ENCODE measurements around the gene NOL9. TPM values are rescaled to one million over a fixed set of nuclear protein-coding genes. Genes with fewer than 3 reads are reported as not detected.
A peak's percentile ranks its signal among the peaks of the same experiment; 100 is the strongest.

The NOL9 gene
- total RNA-seq, 4 donors from 2014 or later: 13.1 to 35.9 (median 23.3) TPM

- intact Hi-C loops (cut with DNase I; ENCODE audit: low total_unique reads): no loop called here
- 67 to 69% methylated on average over 25 to 29 of the region's 31 CpGs for WGBS, 2 donors
- peak in 1 of 2 donors; percentile 94 for DNase-seq (ENCODE audit: low spot score in 2 of 2)
- no peak overlapping the region for H3K4me3 ChIP-seq (ENCODE audit: low read depth, poor library complexity, severe bottlenecking)
- TF ChIP-seq POLR2A (IDR thresholded peaks at IDR 0.05) (no peak), CTCF (IDR thresholded peaks at IDR 0.05) (no peak)
These were observed 52.1 kb downstream of the NOL9 start for GRCh38 chr1:6502000-6502891.

GRCh38 chr1:6501279-6501813 is 53.0 kb downstream of the NOL9 start:
- 75 to 84% methylated on average over 10 of the region's 10 CpGs for WGBS, 2 donors
- TF ChIP-seq CTCF (IDR thresholded peaks at IDR 0.05): no peak
- no peak for TF ChIP-seq POLR2A (IDR thresholded peaks at IDR 0.05)
- intact Hi-C loops (cut with DNase I; ENCODE audit: low total_unique reads): no loop called here
- no peak for DNase-seq (ENCODE audit: low spot score in 2 of 2)
- no peak overlapping the region for H3K4me3 ChIP-seq (ENCODE audit: low read depth, poor library complexity, severe bottlenecking)

GRCh38 chr1:6500544-6501278 is 53.6 kb downstream of the NOL9 start:
- no peak for DNase-seq (ENCODE audit: low spot score in 2 of 2)
- no peak overlapping the region for H3K4me3 ChIP-seq (ENCODE audit: low read depth, poor library complexity, severe bottlenecking)
- WGBS, 2 donors: 72 to 75% methylated on average over 26 to 27 of the region's 27 CpGs
- intact Hi-C loops (cut with DNase I; ENCODE audit: low total_unique reads): no loop called here
- TF ChIP-seq POLR2A (IDR thresholded peaks at IDR 0.05) (no peak), CTCF (IDR thresholded peaks at IDR 0.05) (no peak)

GRCh38 chr1:6499296-6499695 is 55.0 kb downstream of the NOL9 start:
- DNase-seq (ENCODE audit: low spot score in 2 of 2): no peak
- intact Hi-C loops (cut with DNase I; ENCODE audit: low total_unique reads): no loop called here
- TF ChIP-seq POLR2A (IDR thresholded peaks at IDR 0.05) (no peak), CTCF (IDR thresholded peaks at IDR 0.05) (no peak)
- WGBS, 2 donors: 79 to 93% methylated on average over 4 of the region's 4 CpGs
- no peak overlapping the region for H3K4me3 ChIP-seq (ENCODE audit: low read depth, poor library complexity, severe bottlenecking)

- DNase-seq (ENCODE audit: low spot score in 2 of 2): no peak
- TF ChIP-seq POLR2A (IDR thresholded peaks at IDR 0.05): no peak
- TF ChIP-seq CTCF (IDR thresholded peaks at IDR 0.05): no peak
- intact Hi-C loops (cut with DNase I; ENCODE audit: low total_unique reads): no loop called here
- 51 to 68% methylated on average over 12 to 13 of the region's 13 CpGs for WGBS, 2 donors
- H3K4me3 ChIP-seq (ENCODE audit: low read depth, poor library complexity, severe bottlenecking): no peak overlapping the region
These were observed 55.7 kb downstream of the NOL9 start for GRCh38 chr1:6498576-6499111.
